Raji (cell line): Measurements from ENCODE around the gene AKR1A1.

Source experiments
- POLR2A ChIP-seq: IDR thresholded peaks from 2 replicates; pipeline ENCODE4 v1.6.1; 2011; ENCODE audit warnings: low read depth, low read length, control low read depth; ENCODE audit not compliant: insufficient read depth

Gene AKR1A1

DNA sequence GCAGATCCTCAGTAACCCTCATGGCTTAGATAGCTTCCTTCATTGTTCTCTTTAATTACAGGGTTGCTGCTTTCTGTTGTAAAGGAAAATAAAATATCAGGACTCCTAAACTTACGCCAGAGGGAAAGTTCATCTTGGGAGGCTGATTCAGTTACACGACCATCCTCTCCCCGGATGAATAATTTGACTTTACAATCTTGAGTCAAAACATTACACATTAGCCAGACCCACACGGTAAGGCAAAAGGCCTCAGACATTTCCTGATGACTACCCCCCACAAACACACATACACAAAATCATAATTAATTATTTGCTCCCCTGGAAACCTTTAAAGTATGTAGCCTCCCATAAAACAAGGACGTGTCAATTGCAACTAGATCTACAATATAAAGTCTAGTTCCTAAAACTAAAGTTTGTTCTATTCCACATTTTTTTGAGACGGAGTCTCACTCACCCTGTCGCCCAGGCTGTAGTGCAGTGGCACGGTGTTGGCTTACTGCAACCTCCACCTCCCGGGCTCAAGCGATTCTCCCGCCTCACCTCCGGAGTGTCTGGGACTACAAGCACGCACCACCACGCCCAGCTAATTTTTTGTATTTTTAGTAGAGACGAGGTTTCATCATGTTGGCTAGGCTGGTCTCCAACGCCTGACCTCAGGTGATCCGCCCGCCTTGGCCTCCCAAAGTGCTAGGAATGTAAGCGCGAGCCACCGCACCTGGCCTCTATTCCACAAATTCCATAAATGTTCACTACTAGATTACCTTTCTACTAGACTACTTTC, 28.1 kb upstream of the AKR1A1 start:
- no peak for TF ChIP-seq POLR2A

DNA sequence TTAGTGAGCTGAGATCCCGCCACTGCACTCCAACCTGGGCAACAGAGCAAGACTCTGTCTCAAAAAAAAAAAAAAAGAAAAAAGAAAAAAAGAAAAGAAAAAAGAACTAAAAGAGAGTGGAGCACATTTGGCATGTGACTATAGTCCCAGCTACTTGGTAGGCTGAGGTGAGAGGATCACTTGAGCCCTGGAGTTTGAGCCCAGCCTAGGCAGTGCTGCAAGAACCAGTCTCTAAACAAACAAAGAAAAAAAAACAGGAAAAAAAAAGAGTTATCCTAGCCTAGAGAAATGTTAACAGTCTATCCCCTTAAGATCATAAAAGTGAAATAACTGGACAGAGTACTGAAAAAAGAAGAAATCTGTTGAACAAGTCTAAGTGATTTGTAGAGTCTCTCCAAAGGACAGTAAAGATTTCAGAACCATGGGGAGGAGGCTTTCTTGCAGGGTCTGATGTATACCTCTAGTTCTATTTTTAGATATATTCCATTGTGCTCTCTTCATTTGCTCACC, 24.4 kb upstream of the AKR1A1 start:
- no peak for TF ChIP-seq POLR2A

DNA sequence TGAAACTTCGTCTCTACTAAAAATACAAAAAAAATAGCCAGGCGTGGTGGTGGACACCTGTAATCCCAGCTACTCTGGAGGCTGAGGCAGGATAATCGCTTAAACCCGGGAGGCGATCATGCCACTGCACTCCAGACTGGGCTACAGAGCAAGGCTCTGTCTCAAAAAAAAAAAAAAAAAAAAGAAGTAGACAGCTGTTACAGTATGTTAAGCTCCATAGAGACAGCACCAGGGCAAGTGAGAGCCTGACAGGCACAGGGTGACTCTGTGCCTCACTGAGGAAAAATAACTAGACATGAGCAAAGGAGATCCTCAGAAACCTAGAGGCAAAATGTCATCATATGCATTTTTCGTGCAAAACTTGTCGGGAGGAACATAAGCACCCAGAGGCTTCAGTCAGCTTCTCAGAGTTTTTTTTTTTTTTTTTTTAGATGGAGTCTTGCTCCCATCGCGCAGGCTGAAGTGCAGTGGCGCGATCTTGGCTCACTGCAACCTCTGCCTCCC, 19.9 kb upstream of the AKR1A1 start:
- no peak for TF ChIP-seq POLR2A

DNA sequence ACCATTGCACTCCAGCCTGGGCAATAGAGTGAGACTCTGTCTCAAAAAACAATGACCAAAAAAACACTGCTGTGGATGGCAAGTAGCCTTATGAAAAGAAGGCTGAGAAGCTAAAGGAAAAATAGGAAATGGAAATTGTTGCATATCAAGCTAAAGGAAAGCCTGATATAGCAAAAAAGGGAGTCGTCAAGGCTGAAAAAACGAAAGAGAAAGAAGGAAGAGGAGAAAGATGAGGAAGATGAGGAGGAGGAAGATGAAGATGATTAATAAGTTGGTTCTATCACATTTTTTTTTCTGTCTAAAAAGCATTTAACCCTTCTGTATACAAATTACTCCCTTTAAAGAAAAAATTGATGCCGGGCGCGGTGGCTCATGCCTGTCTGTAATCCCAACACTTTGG, 18.8 kb upstream of the AKR1A1 start:
- no peak for TF ChIP-seq POLR2A

DNA sequence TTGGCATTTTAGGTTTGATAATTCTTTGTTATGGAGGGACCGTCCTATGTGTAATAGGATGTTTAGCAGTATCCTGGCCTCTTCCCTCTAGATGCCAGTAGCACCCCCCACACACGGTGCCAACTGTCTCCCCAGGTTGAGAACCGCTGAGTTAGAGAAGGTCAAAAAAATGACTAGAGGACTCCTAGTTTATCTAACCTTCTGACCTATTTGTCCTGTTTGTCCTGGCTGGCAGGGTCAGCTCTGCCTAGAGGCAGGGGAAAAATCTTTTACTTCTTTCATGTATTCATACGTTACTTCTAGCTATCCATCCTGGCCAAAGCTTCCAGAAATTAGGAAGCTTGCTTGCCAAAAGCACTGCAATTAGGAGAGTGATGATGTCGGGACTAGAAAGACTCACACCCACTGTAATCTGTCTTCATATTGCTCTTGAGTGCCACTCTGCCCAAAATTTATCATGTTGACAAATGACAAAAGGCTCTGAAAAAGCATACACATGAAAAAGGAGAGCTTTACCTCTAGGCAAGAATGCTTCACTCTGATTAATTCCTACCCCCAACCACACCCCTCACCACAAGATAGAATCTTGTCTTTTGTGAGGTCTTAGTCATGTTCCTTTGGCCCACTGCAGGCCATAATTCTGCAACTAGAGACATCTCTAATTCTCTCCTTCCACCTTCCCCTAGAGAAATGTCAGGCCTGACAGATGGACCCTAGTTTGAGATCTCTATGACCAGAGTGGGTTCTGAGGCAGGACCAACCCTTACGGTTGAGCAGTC, 14.4 kb upstream of the AKR1A1 start:
- no peak for TF ChIP-seq POLR2A

DNA sequence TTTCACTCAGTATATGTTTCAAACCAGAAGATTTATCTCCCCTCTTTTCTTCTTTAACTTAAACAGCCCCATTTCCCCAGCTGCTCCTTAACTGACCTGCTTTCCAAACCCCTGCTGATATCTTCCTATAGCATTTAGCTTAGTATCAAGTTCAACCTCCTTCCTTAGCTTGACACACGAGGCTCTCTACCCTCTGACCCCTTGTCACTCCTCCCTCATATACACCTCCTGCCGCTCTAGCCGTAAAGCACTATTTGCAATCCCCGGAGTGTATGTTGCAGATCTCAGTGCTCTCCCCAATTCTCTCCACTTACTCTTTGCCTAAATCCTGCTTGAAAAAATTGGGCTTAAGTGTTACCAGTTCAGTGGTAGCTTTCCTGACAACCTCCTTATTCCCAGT, 13.7 kb upstream of the AKR1A1 start:
- TF ChIP-seq POLR2A: no peak

DNA sequence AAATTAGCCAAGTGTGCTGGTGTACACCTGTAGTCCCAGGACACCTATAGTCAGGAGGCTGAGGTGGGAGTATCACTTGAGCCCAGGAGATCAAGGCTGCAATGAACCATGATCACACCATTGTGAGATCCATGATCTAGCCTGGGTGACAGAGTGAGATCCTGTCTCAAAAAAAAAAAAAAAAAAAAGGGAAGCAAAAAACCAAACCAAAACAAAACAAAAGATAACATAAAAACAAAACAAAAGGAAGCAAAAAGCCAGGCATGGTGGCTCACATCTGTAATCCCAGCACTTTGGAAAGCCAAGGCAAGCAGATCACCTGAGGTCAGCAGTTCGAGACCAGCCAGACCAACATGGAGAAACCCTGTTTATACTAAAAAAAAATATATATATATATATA, 9.4 kb upstream of the AKR1A1 start:
- no peak for TF ChIP-seq POLR2A

DNA sequence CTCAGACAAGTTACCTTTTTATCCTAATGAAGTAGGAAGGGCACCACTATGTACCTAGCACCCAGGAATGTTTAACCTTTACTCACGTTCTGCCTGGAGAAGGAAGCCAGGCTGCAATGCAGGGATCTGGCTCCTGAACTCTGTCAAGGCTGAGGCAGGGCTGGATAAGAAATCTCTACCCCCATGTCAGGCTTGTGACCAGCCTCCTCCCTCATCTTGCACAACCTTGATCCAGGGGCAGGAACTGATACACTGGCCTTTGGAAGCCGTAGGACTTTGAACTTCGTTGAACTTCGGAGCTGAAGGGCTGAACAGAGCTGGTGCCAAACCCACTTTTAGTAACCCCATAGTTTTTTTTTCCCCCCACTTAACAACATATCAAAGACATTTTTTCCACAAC, 8.0 kb upstream of the AKR1A1 start:
- TF ChIP-seq POLR2A: no peak

DNA sequence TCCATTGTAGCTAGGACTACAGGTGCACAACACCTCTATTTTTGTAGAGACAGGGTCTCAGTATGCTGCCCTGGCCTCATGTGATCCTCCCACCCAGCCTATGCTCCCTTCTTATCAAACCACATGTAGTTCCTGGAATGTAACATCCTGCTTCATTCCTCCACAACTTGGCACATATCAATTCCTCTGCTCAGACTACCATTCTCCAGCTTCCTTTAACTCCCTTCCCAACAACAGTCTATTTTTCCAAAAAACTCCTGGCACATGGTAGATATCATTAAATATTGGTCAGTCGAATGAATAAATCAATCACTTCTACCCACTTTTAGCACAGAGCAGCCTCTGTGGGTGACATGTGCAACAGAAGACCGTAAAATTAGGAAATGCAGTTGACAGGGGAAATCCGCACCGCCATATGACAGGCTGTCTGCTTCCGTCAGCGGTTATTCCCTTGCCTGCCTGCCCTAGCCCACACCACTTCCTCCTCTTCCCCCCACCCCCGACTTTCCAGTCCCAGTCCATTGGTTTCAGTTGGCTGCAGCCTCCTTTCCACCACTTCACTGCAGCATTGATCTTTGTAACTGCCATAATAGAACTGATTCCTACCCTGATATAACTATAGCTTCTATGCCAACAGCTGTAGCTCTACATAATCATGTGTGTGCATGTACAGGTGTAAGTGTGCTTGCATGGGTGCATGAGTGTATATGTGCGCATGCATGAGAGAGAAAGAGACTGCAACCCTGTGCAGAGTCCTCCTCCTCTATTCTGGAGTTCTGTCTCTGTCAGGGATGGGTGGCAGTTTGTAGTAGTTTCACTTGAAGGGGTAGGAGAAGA, 6.8 kb upstream of the AKR1A1 start:
- peak; percentile 46 for TF ChIP-seq POLR2A

DNA sequence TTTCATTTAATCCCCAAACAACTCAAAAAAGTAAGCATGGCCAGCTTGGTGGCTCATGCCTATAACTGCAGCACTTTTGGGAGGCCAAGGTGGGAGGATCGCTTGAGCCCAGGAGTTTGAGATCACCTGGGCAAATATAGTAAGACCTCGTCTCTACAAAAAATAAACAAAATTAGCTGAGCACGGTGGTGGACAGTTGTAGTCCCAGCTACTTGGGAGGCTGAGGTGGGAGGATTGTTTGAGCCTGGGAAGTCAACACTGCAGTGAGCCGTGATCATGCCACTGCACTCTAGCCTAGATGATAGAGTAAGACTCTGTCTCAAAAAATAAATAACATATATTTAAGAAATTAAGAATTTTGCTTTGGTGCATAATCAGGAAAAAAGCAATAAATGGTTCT, 6.1 kb upstream of the AKR1A1 start:
- no peak for TF ChIP-seq POLR2A

DNA sequence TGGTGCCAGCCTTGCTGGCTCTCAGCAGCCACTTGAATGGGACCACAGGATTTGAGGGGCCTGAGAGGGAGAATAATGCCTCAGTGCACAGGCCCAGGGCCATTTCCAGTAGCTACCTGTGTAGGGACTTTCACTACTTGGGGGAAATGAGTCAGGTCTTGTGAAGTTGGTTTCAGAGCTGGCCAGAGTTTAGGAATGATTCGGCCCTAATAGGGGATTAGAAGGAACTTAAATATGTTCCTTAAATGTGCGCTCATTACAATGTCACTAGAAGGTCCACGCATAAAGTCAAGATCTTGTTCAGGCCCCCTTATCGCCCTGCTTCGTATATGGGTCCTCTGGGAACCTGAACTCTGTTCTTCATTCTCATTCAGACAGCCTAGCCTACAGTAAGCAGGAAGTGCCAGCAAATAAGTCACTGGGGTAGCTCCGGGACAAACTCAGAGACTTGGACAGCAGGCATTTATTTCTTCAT, 5.6 kb upstream of the AKR1A1 start:
- TF ChIP-seq POLR2A: no peak

DNA sequence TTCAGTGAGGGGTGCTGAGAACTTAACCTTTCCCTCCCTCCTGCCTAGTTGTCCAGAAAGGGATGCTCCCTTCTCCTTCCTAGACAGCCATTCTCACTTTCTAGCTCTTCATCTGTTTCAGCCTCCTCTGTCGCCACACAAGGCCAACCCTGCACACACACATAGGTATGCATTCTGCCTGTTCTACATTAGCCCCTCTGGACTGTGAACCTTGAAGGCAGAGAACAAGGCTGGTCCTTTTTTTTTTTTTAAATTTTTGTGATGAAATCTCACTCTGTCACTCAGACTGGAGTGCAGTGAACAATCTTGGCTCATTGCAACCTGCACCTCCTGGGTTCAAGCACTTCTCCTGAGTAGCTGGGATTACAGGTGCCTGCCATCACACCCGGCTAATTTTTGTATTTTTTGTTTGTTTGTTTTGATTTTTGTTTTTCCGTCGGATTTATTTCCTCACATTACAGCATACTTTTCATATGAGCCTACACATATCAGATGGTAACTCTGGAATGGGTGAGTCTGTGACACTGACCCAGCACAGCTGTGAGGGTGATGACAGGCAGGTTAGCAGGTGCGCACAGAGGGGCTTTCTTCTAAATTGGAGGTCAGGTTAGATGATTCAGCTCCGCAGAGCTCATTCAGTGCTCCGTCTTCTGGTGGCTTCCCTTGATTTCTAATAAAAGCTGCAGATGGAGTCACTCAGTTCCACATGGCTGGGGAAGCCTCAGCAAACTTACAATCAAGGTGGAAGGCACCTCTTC, 4.9 kb upstream of the AKR1A1 start:
- TF ChIP-seq POLR2A: no peak

DNA sequence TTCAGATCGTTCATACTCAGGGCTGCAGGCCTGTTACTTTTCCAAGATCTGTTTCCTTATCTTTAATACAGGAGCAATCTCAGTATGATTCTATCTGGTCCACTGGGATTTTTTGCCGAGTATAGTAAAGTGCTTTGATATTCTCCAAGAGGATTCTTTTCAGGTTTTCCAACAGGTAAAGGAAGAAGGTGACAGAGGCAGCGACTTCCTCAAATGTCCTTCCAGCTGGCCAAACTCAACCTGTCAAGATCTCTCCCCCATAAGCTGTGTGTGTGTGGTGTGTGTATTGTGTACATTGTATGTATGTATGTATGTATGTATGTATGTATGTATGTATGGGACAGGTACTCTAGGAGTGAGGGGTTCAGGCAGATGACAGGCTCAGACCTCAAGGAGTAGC, 1.1 kb downstream of the AKR1A1 start:
- no peak for TF ChIP-seq POLR2A

DNA sequence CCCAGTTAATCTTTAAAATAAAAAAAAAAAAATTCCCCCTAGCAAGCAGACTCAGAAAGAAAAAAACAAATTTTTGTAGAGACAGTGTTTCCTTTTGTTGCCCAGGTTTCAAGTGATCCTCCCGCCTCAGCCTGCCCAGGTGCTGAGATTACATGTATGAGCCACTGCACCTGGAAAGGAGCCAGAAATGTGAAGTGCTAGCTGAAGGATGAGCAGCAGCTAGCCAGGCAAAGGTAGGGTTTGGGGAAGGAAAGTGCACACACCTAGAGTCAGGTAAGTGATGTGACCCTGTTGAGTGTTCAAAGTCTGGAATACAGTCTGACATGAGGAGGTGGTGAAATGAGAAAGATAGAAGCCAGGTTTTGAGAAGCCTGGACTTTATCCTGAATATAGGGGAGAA, 1.7 kb downstream of the AKR1A1 start:
- TF ChIP-seq POLR2A: no peak
